ENCODE data around the gene CADM1.

CADM1 gene

GRCh38 chr11:115391160-115391559, 113.1 kb downstream of the CADM1 start:
- DNase-seq (ENCODE audit: low read depth in 1 of 2, low spot score in 1 of 2) = no peak
- in situ Hi-C loops (cut with HindIII; ENCODE audit: low pct_unique_long_range_greater_than_20kb, low sequenced_read_pairs) = no loop called here
- no peak for TF ChIP-seq JUND (IDR thresholded peaks at IDR 0.05; ENCODE audit: low read depth)

GRCh38 chr11:115390441-115390840, 113.8 kb downstream of the CADM1 start:
- TF ChIP-seq JUND (IDR thresholded peaks at IDR 0.05; ENCODE audit: low read depth) = no peak
- in situ Hi-C loops (cut with HindIII; ENCODE audit: low pct_unique_long_range_greater_than_20kb, low sequenced_read_pairs) = no loop called here

GRCh38 chr11:115389790-115390189, 114.4 kb downstream of the CADM1 start:
- no peak for DNase-seq (ENCODE audit: low read depth in 1 of 2, low spot score in 1 of 2)
- TF ChIP-seq JUND (IDR thresholded peaks at IDR 0.05; ENCODE audit: low read depth) = no peak
- in situ Hi-C loops (cut with HindIII; ENCODE audit: low pct_unique_long_range_greater_than_20kb, low sequenced_read_pairs) = no loop called here

More at GRCh38 chr11:115390441-115390840, 113.8 kb downstream of the CADM1 start:
- DNase-seq (ENCODE audit: low read depth in 1 of 2, low spot score in 1 of 2) = no peak

GRCh38 chr11:115385226-115385625, 119.0 kb downstream of the CADM1 start:
- no peak for DNase-seq (ENCODE audit: low read depth in 1 of 2, low spot score in 1 of 2)
- in situ Hi-C loops (cut with HindIII; ENCODE audit: low pct_unique_long_range_greater_than_20kb, low sequenced_read_pairs) = no loop called here
- no peak for TF ChIP-seq JUND (IDR thresholded peaks at IDR 0.05; ENCODE audit: low read depth)

GRCh38 chr11:115384236-115384635, 120.0 kb downstream of the CADM1 start:
- in situ Hi-C loops (cut with HindIII; ENCODE audit: low pct_unique_long_range_greater_than_20kb, low sequenced_read_pairs) = no loop called here
- no peak for TF ChIP-seq JUND (IDR thresholded peaks at IDR 0.05; ENCODE audit: low read depth)
- no peak for DNase-seq (ENCODE audit: low read depth in 1 of 2, low spot score in 1 of 2)

- TF ChIP-seq JUND (IDR thresholded peaks at IDR 0.05; ENCODE audit: low read depth) = no peak
- in situ Hi-C loops (cut with HindIII; ENCODE audit: low pct_unique_long_range_greater_than_20kb, low sequenced_read_pairs) = no loop called here
- no peak for DNase-seq (ENCODE audit: low read depth in 1 of 2, low spot score in 1 of 2)
Observed at GRCh38 chr11:115383431-115383830, 120.8 kb downstream of the CADM1 start.

GRCh38 chr11:115379528-115379927, 124.7 kb downstream of the CADM1 start:
- in situ Hi-C loops (cut with HindIII; ENCODE audit: low pct_unique_long_range_greater_than_20kb, low sequenced_read_pairs) = no loop called here
- TF ChIP-seq JUND (IDR thresholded peaks at IDR 0.05; ENCODE audit: low read depth) = no peak
- no peak for DNase-seq (ENCODE audit: low read depth in 1 of 2, low spot score in 1 of 2)

- no peak for DNase-seq (ENCODE audit: low read depth in 1 of 2, low spot score in 1 of 2)
- in situ Hi-C loops (cut with HindIII; ENCODE audit: low pct_unique_long_range_greater_than_20kb, low sequenced_read_pairs) = no loop called here
Observed at GRCh38 chr11:115378557-115378956, 125.7 kb downstream of the CADM1 start.

GRCh38 chr11:115377882-115378296, 126.3 kb downstream of the CADM1 start:
- no peak for TF ChIP-seq JUND (IDR thresholded peaks at IDR 0.05; ENCODE audit: low read depth)
- in situ Hi-C loops (cut with HindIII; ENCODE audit: low pct_unique_long_range_greater_than_20kb, low sequenced_read_pairs) = no loop called here
- DNase-seq (ENCODE audit: low read depth in 1 of 2, low spot score in 1 of 2) = peak in 1 of 2 experiments; percentile 39

More at GRCh38 chr11:115378557-115378956, 125.7 kb downstream of the CADM1 start:
- no peak for TF ChIP-seq JUND (IDR thresholded peaks at IDR 0.05; ENCODE audit: low read depth)

- in situ Hi-C loops (cut with HindIII; ENCODE audit: low pct_unique_long_range_greater_than_20kb, low sequenced_read_pairs) = no loop called here
- no peak for TF ChIP-seq JUND (IDR thresholded peaks at IDR 0.05; ENCODE audit: low read depth)
- DNase-seq (ENCODE audit: low read depth in 1 of 2, low spot score in 1 of 2) = no peak
Observed at GRCh38 chr11:115368616-115369015, 135.6 kb downstream of the CADM1 start.

- no peak for DNase-seq (ENCODE audit: low read depth in 1 of 2, low spot score in 1 of 2)
- in situ Hi-C loops (cut with HindIII; ENCODE audit: low pct_unique_long_range_greater_than_20kb, low sequenced_read_pairs) = no loop called here
- no peak for TF ChIP-seq JUND (IDR thresholded peaks at IDR 0.05; ENCODE audit: low read depth)
Observed at GRCh38 chr11:115366826-115367225, 137.4 kb downstream of the CADM1 start.

- no peak for TF ChIP-seq JUND (IDR thresholded peaks at IDR 0.05; ENCODE audit: low read depth)
- in situ Hi-C loops (cut with HindIII; ENCODE audit: low pct_unique_long_range_greater_than_20kb, low sequenced_read_pairs) = no loop called here
Observed at GRCh38 chr11:115365907-115366306, 138.3 kb downstream of the CADM1 start.

GRCh38 chr11:115364896-115365295, 139.3 kb downstream of the CADM1 start:
- DNase-seq (ENCODE audit: low read depth in 1 of 2, low spot score in 1 of 2) = no peak
- TF ChIP-seq JUND (IDR thresholded peaks at IDR 0.05; ENCODE audit: low read depth) = no peak
- in situ Hi-C loops (cut with HindIII; ENCODE audit: low pct_unique_long_range_greater_than_20kb, low sequenced_read_pairs) = no loop called here

More at GRCh38 chr11:115365907-115366306, 138.3 kb downstream of the CADM1 start:
- no peak for DNase-seq (ENCODE audit: low read depth in 1 of 2, low spot score in 1 of 2)

- no peak for TF ChIP-seq JUND (IDR thresholded peaks at IDR 0.05; ENCODE audit: low read depth)
- in situ Hi-C loops (cut with HindIII; ENCODE audit: low pct_unique_long_range_greater_than_20kb, low sequenced_read_pairs) = no loop called here
- DNase-seq (ENCODE audit: low read depth in 1 of 2, low spot score in 1 of 2) = no peak
Observed at GRCh38 chr11:115363921-115364320, 140.3 kb downstream of the CADM1 start.
